Measurements from ENCODE around the gene RHOBTB3. TPM values are rescaled to one million over a fixed set of nuclear protein-coding genes. Genes with fewer than 3 reads are reported as not detected.

RHOBTB3 gene
- total and polyA plus RNA-seq, 2 donors (not counting 3 experiments of a cell fraction or from before 2014, with no cell fraction given) = 44.1 to 52.1 TPM

DNA sequence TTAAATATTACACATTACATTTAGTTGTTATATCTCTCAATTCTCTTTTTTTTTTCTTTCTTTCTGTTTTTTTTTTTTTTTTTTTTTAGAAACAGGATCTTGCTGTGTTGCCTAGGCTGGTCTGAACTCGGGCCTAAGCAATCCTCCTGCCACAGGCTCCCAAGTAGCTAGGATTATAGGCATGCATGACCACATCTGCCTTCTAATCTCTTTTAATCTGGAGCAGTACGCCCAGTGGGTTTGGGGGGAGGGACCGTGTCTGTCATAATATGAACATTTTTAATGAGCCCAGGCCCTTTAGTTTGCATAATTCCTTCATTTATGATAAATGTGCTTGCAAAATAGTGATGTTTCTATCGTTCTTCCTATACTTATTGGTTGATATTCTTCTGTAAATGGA, 10.3 kb downstream of the RHOBTB3 start:
- Histone ChIP-seq H3K27me3 (ENCODE audit: control insufficient read depth in 2 of 2, insufficient read depth in 2 of 2, low read length in 2 of 2) (no peaks in the 10 kb centered on the region), H3K9me1 (replicated peaks; ENCODE audit: control insufficient read depth, extremely low read depth, insufficient read depth, low read length) (no peaks in the 10 kb centered on the region), H3K4me2 (ENCODE audit: insufficient read depth, low read length) (no peak overlapping the region), H2AFZ (ENCODE audit: low read depth, low read length) (no peak overlapping the region), H3K27ac (ENCODE audit: insufficient read depth, low read depth, low read length) (no peak overlapping the region), H3K9me3 (replicated peaks; ENCODE audit: control insufficient read depth, insufficient read depth, low read length) (no peaks in the 10 kb centered on the region), H3K4me3 (replicated peaks in 1 of 3; ENCODE audit: insufficient read depth in 1 of 3, low read depth in 1 of 3, low read length in 3 of 3) (no peak overlapping the region), H3K36me3 (ENCODE audit: control insufficient read depth in 2 of 2, extremely low read depth in 1 of 2, insufficient read depth in 2 of 2, low read length in 2 of 2) (no peaks in the 10 kb centered on the region), H3K4me1 (ENCODE audit: control insufficient read depth, extremely low read depth, insufficient read depth, low read length) (peaks cover 26% of the 10 kb centered on the region), H3K79me2 (ENCODE audit: control insufficient read depth, insufficient read depth, low read length) (no peaks in the 10 kb centered on the region), H4K20me1 (replicated peaks; ENCODE audit: control insufficient read depth, extremely low read depth, insufficient read depth, low read length) (no peaks in the 10 kb centered on the region), H3K9ac (replicated peaks; ENCODE audit: extremely low read depth, insufficient read depth, low read length) (no peak overlapping the region)
- BruUV-seq (replicated peaks) = no TSS peak
- dilution Hi-C loops (cut with MboI; ENCODE audit: extremely low pct_ligation_motif_present, low sequenced_read_pairs) = no loop called here
- ChIA-PET POLR2A (no interaction called here), CTCF (interaction anchor here (0.7 to 1.4 kb wide), 3 partner anchors 10 to 40 kb away, joined by 3 to 6 read pairs (median 3); partner anchors contain the start of gene RHOBTB3)
- intact Hi-C loops (cut with micrococcal nuclease) = no loop called here
- DNase-seq (ENCODE audit: low read depth, low spot score) = no peak
- no peak for FAIRE-seq
- TF ChIP-seq GATA2 (IDR thresholded peaks at IDR 0.05; ENCODE audit: insufficient read depth, insufficient read length, low read depth, low read length) (no peak), EZH2 (IDR thresholded peaks at IDR 0.05; ENCODE audit: borderline replicate concordance, low read depth, low read length, severe bottlenecking) (no peak), POLR2AphosphoS5 (IDR thresholded peaks at IDR 0.05; ENCODE audit: insufficient read depth, low read depth, low read length) (no peak), FOS (IDR thresholded peaks at IDR 0.05; ENCODE audit: borderline replicate concordance, insufficient read depth, low read length) (no peak), JUN (IDR thresholded peaks at IDR 0.05; ENCODE audit: borderline replicate concordance, insufficient read depth, insufficient read length, low read depth) (no peak)

DNA sequence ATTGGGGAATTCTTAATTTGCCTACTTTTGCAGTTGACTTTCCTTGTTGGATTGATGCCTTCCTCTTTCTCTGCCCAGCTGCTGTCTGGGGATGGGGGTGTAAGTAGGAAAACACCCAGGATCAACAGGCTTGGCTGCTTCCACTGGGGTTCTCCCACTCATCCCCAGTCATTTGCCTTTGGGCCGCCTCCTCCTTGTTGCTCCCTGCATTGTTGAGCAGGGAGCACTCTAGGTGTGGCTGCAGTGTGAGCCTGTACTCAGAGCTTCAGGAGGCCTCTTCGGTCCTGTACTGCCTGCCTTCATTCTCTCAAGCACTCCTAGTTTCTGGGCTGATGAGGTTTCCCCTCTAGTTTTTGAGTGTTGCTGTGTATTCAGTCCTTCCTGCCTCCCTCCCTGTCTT, 12.1 kb downstream of the RHOBTB3 start:
- POLR2A ChIA-PET = no interaction called here
- H3K79me2 ChIP-seq (ENCODE audit: control insufficient read depth, insufficient read depth, low read length) = no peaks in the 10 kb centered on the region
- no peaks in the 10 kb centered on the region for H3K27me3 ChIP-seq (ENCODE audit: control insufficient read depth in 2 of 2, insufficient read depth in 2 of 2, low read length in 2 of 2)
- FAIRE-seq (no peak), DNase-seq (ENCODE audit: low read depth, low spot score) (no peak)
- CTCF ChIA-PET = interaction anchor here (0.6 kb wide), 2 partner anchors 15 to 28 kb away, joined by 3 to 4 read pairs; no protein-coding TSS in a partner anchor
- no peak overlapping the region for H3K9ac ChIP-seq (replicated peaks; ENCODE audit: extremely low read depth, insufficient read depth, low read length)
- dilution Hi-C loops (cut with MboI; ENCODE audit: extremely low pct_ligation_motif_present, low sequenced_read_pairs) = no loop called here
- H3K4me2 ChIP-seq (ENCODE audit: insufficient read depth, low read length) = no peak overlapping the region
- no peaks in the 10 kb centered on the region for H3K9me3 ChIP-seq (replicated peaks; ENCODE audit: control insufficient read depth, insufficient read depth, low read length)
- H2AFZ ChIP-seq (ENCODE audit: low read depth, low read length) = no peak overlapping the region
- H4K20me1 ChIP-seq (replicated peaks; ENCODE audit: control insufficient read depth, extremely low read depth, insufficient read depth, low read length) = no peaks in the 10 kb centered on the region
- peaks cover 0 to 2% of the 10 kb centered on the region in 2 experiments for H3K36me3 ChIP-seq (ENCODE audit: control insufficient read depth in 2 of 2, extremely low read depth in 1 of 2, insufficient read depth in 2 of 2, low read length in 2 of 2)
- BruUV-seq (replicated peaks) = no TSS peak
- H3K4me3 ChIP-seq (replicated peaks in 1 of 3; ENCODE audit: insufficient read depth in 1 of 3, low read depth in 1 of 3, low read length in 3 of 3) = no peak overlapping the region
- H3K9me1 ChIP-seq (replicated peaks; ENCODE audit: control insufficient read depth, extremely low read depth, insufficient read depth, low read length) = no peaks in the 10 kb centered on the region
- H3K4me1 ChIP-seq (ENCODE audit: control insufficient read depth, extremely low read depth, insufficient read depth, low read length) = peaks cover 8% of the 10 kb centered on the region
- TF ChIP-seq MYC (IDR thresholded peaks at IDR 0.05; ENCODE audit: low read depth, low read length) (no peak), EZH2 (IDR thresholded peaks at IDR 0.05; ENCODE audit: borderline replicate concordance, low read depth, low read length, severe bottlenecking) (no peak), GATA2 (IDR thresholded peaks at IDR 0.05; ENCODE audit: insufficient read depth, insufficient read length, low read depth, low read length) (no peak), FOS (IDR thresholded peaks at IDR 0.05; ENCODE audit: borderline replicate concordance, insufficient read depth, low read length) (no peak), JUN (IDR thresholded peaks at IDR 0.05; ENCODE audit: borderline replicate concordance, insufficient read depth, insufficient read length, low read depth) (no peak), POLR2AphosphoS5 (IDR thresholded peaks at IDR 0.05; ENCODE audit: insufficient read depth, low read depth, low read length) (no peak), POLR2A (IDR thresholded peaks at IDR 0.05; ENCODE audit: low read depth, low read length) (no peak)
- TF ChIP-seq, protein P1, sequence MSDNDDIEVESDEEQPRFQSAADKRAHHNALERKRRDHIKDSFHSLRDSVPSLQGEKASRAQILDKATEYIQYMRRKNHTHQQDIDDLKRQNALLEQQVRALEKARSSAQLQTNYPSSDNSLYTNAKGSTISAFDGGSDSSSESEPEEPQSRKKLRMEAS (IDR thresholded peaks at IDR 0.05; ENCODE audit: insufficient read depth, insufficient read length) = no peak
- TF ChIP-seq, protein P2, sequence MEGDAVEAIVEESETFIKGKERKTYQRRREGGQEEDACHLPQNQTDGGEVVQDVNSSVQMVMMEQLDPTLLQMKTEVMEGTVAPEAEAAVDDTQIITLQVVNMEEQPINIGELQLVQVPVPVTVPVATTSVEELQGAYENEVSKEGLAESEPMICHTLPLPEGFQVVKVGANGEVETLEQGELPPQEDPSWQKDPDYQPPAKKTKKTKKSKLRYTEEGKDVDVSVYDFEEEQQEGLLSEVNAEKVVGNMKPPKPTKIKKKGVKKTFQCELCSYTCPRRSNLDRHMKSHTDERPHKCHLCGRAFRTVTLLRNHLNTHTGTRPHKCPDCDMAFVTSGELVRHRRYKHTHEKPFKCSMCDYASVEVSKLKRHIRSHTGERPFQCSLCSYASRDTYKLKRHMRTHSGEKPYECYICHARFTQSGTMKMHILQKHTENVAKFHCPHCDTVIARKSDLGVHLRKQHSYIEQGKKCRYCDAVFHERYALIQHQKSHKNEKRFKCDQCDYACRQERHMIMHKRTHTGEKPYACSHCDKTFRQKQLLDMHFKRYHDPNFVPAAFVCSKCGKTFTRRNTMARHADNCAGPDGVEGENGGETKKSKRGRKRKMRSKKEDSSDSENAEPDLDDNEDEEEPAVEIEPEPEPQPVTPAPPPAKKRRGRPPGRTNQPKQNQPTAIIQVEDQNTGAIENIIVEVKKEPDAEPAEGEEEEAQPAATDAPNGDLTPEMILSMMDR (IDR thresholded peaks at IDR 0.05; ENCODE audit: extremely low read depth in 1 of 2, insufficient read depth in 1 of 2, low read depth in 1 of 2, low read length in 2 of 2) = no peak
- no peak overlapping the region for H3K27ac ChIP-seq (ENCODE audit: insufficient read depth, low read depth, low read length)
- intact Hi-C loops (cut with micrococcal nuclease) = no loop called here

Measured in endothelial cell of umbilical vein (primary cell).